Measurements from ENCODE around the gene MRPL27.
"Not testable (repeated sequence)": the region's sequence is repeated elsewhere in the genome, so short reads cannot be mapped to it uniquely, and the experiment has no call there.

MRPL27 gene

GRCh38 chr17:50372758-50373556 lies at the start of gene MRPL27, which contains the start of gene EME1:
TSS of gene MRPL27 (minus strand) at chr17:50373184. CDS start at chr17:50373170, 14 bp downstream.
TSS of gene EME1 (plus strand) at chr17:50373229. CDS start at chr17:50375209, 1,980 bp downstream.
- H3K4me3 ChIP-seq (ENCODE audit: control insufficient read depth, low read depth, low read length) = peak within 1 kb of the TSS; percentile 92
- peak; percentile 44 for DNase-seq (ENCODE audit: low read depth)
- TF ChIP-seq, protein P1, sequence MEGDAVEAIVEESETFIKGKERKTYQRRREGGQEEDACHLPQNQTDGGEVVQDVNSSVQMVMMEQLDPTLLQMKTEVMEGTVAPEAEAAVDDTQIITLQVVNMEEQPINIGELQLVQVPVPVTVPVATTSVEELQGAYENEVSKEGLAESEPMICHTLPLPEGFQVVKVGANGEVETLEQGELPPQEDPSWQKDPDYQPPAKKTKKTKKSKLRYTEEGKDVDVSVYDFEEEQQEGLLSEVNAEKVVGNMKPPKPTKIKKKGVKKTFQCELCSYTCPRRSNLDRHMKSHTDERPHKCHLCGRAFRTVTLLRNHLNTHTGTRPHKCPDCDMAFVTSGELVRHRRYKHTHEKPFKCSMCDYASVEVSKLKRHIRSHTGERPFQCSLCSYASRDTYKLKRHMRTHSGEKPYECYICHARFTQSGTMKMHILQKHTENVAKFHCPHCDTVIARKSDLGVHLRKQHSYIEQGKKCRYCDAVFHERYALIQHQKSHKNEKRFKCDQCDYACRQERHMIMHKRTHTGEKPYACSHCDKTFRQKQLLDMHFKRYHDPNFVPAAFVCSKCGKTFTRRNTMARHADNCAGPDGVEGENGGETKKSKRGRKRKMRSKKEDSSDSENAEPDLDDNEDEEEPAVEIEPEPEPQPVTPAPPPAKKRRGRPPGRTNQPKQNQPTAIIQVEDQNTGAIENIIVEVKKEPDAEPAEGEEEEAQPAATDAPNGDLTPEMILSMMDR (IDR thresholded peaks at IDR 0.05; ENCODE audit: control insufficient read depth, insufficient read depth, low read depth, low read length, missing control alignments) = no peak

GRCh38 chr17:50422738-50423137 lies 49.8 kb upstream of the MRPL27 start:
- TF ChIP-seq, protein P1 (IDR thresholded peaks at IDR 0.05; ENCODE audit: control insufficient read depth, insufficient read depth, low read depth, low read length, missing control alignments) = no peak
- H3K4me3 ChIP-seq (ENCODE audit: control insufficient read depth, low read depth, low read length) = no peak overlapping the region
- DNase-seq (ENCODE audit: low read depth) = no peak

DNA sequence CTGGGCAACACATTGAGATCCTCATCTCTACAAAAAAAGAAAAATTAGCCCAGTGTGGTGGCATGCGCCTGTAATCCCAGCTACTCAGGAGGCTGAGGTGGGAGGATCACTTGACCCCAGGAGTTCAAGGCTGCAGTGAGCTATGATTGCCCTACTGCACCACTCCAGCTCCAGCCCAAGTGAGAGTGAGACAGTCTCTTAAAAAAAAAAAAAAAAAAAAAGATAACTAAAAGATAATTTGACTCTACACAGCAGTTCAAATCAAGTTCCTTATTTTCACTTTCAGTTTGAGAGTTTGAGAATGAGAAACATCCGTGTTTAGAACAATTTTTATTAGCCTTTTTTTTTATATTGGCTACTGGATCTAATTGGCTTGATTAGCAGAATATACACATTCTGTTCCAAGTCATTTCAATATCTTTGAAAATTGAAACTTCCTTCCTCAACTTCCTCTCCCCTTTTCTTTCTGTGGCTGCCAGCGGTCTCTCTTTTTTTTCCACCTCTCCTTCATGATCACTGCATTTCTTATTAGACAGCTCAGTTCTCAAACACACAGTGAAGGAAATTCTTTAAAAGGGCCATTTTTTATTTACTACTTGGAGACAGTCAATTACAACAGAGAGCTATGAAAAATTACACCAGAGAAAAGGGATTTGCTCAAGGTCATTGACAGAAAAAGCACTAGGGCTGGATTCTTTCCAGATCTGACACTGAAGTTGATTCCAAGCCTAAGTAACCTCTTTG lies 48.5 kb upstream of the MRPL27 start:
- DNase-seq (ENCODE audit: low read depth) = no peak
- H3K4me3 ChIP-seq (ENCODE audit: control insufficient read depth, low read depth, low read length) = no peak overlapping the region

GRCh38 chr17:50420419-50421112 lies 47.6 kb upstream of the MRPL27 start:
- peak; percentile 17 for DNase-seq (ENCODE audit: low read depth)
- no peak overlapping the region for H3K4me3 ChIP-seq (ENCODE audit: control insufficient read depth, low read depth, low read length)
- TF ChIP-seq, protein P1 (IDR thresholded peaks at IDR 0.05; ENCODE audit: control insufficient read depth, insufficient read depth, low read depth, low read length, missing control alignments) = no peak

More for the DNA sequence above, 48.5 kb upstream of the MRPL27 start:
- TF ChIP-seq, protein P1 (IDR thresholded peaks at IDR 0.05; ENCODE audit: control insufficient read depth, insufficient read depth, low read depth, low read length, missing control alignments) = no peak

GRCh38 chr17:50419577-50419976 lies 46.6 kb upstream of the MRPL27 start:
- H3K4me3 ChIP-seq (ENCODE audit: control insufficient read depth, low read depth, low read length); DNase-seq (ENCODE audit: low read depth): not testable (repeated sequence)

- no peak overlapping the region for H3K4me3 ChIP-seq (ENCODE audit: control insufficient read depth, low read depth, low read length)
- TF ChIP-seq, protein P1 (IDR thresholded peaks at IDR 0.05; ENCODE audit: control insufficient read depth, insufficient read depth, low read depth, low read length, missing control alignments) = no peak
- no peak for DNase-seq (ENCODE audit: low read depth)
These were observed 41.8 kb upstream of the MRPL27 start for GRCh38 chr17:50414808-50415207.

Measured in AG09309 (cell line).